HepG2 (cell line): ENCODE data around the gene LSM2. TPM values are rescaled to one million over a fixed set of nuclear protein-coding genes. Genes with fewer than 3 reads are reported as not detected.

ENCODE experiments used
- AKNA ChIP-seq: sonication (generic); formaldehyde crosslinking; IDR thresholded peaks from 2 replicates; pipeline ENCODE4 v1.4.0; 2020; ENCODE audit warnings: missing genetic modification reagents, borderline replicate concordance
- MBNL3 ChIP-seq: fragments of 250-450 bp; sonication (Bioruptor Pico); conservative IDR thresholded peaks from 2 replicates; pipeline ENCODE4 v1.8.0; 2022; ENCODE audit warnings: mild to moderate bottlenecking, inconsistent platforms
- MNT ChIP-seq: fragments of 450-650 bp; IDR thresholded peaks from 2 replicates; pipeline ENCODE4 v1.6.1; 2016
- NAIF1 ChIP-seq: sonication (generic); formaldehyde crosslinking; IDR thresholded peaks from 2 replicates; pipeline ENCODE4 v1.5.0; 2020; ENCODE audit warnings: mild to moderate bottlenecking, missing genetic modification reagents, borderline replicate concordance
- NFYB ChIP-seq: sonication (generic); formaldehyde crosslinking; IDR thresholded peaks from 2 replicates; pipeline ENCODE4 v1.4.0; 2020; ENCODE audit warnings: missing genetic modification reagents
- PTBP1 ChIP-seq: fragments of 200-400 bp; formaldehyde crosslinking; IDR thresholded peaks from 2 replicates; pipeline ENCODE4 v1.6.1; 2018; ENCODE audit warnings: low read length, low read depth; ENCODE audit not compliant: poor library complexity, severe bottlenecking
- SYNCRIP ChIP-seq: fragments of 200-400 bp; formaldehyde crosslinking; IDR thresholded peaks from 2 replicates; pipeline ENCODE4 v1.6.1; 2018; ENCODE audit warnings: mild to moderate bottlenecking, low read depth, low read length; ENCODE audit not compliant: insufficient read depth
- ZFP91 ChIP-seq: sonication (generic); formaldehyde crosslinking; IDR thresholded peaks from 2 replicates; pipeline ENCODE4 v1.9.0; 2022; ENCODE audit warnings: missing genetic modification reagents, mild to moderate bottlenecking, borderline replicate concordance
- ZHX2 ChIP-seq, 2 experiments: sonication (generic) in 1 of 2; formaldehyde crosslinking in 1 of 2; IDR thresholded peaks; 2 replicates each; pipeline versions ENCODE4 v1.6.1 to v1.9.0; 2014 to 2022; ENCODE audit warnings: antibody characterized with exemption in 1 of 2, borderline replicate concordance in 1 of 2, inconsistent platforms in 1 of 2, low read depth in 1 of 2, missing genetic modification reagents in 1 of 2
- ZNF124 ChIP-seq: sonication (generic); formaldehyde crosslinking; IDR thresholded peaks from 2 replicates; pipeline ENCODE4 v1.4.0; 2020; ENCODE audit warnings: missing genetic modification reagents
- ZNF282 ChIP-seq: fragments of 450-650 bp; IDR thresholded peaks from 2 replicates; pipeline ENCODE4 v1.6.1; 2018; ENCODE audit not compliant: partially characterized antibody
- ZNF816 ChIP-seq: sonication (generic); formaldehyde crosslinking; IDR thresholded peaks from 2 replicates; pipeline ENCODE4 v1.8.0; 2022; ENCODE audit warnings: missing genetic modification reagents, mild to moderate bottlenecking, borderline replicate concordance
- ZNF850 ChIP-seq: sonication (generic); formaldehyde crosslinking; conservative IDR thresholded peaks from 2 replicates; pipeline ENCODE4 v1.9.0; 2021; ENCODE audit warnings: mild to moderate bottlenecking, missing genetic modification reagents
- polyA plus RNA-seq, 8 experiments: library from polyadenylated mRNA; depleted of rRNA in 3 of 8; stranded (reverse) in 7 of 8; unstranded in 1 of 8; fragments of >200 nt; fragmentation: Illumina TruSeq in 4 of 8; extraction: Trizol in 4 of 8; gene quantifications; 2 replicates each; pipeline versions ENCODE4 v1.2.1 to v1.2.3, GENCODE V29; 2011 to 2016; ENCODE audit warnings: low read depth in 4 of 8, missing spikeins in 1 of 8, mixed read lengths in 1 of 8; ENCODE audit not compliant: insufficient read depth in 1 of 8
- total RNA-seq, 5 experiments: library from RNA; depleted of rRNA; stranded (reverse); fragments of >200 nt; fragmentation: Illumina TruSeq; extraction: Trizol; gene quantifications; 2 replicates each; pipeline ENCODE4 v1.2.3, GENCODE V29; 2016; ENCODE audit warnings: low read depth in 1 of 5

LSM2 gene
- total and polyA plus RNA-seq, 2 of the 13 experiments (the other 11 are each of a cell fraction or from before 2014, with no cell fraction given) = 69.4 to 90.5 TPM

- TF ChIP-seq AKNA (CRISPR knock-in tag) (no peak), ZNF816 (CRISPR knock-in tag) (no peak), ZNF850 (0 out of 2 replicates have a peak, but pooled peaks have one; percentile 82), SYNCRIP (no peak), MBNL3 (CRISPR knock-in tag) (no peak), MNT (no peak), ZFP91 (CRISPR knock-in tag) (peak; percentile 84), NFYB (CRISPR knock-in tag) (no peak), NAIF1 (no peak), ZHX2 (IDR thresholded peaks at IDR 0.05; ENCODE audit: low read depth) (peak; percentile 65; the same call in 1 of the 2 replicates), ZHX2 (CRISPR knock-in tag; IDR thresholded peaks at IDR 0.05; ENCODE audit: borderline replicate concordance) (no peak), PTBP1 (no peak), ZNF282 (no peak), ZNF124 (CRISPR knock-in tag) (0 out of 2 replicates have a peak, but pooled peaks have one; percentile 50)
Observed at GRCh38 chr6:31776989-31777666, 29.6 kb downstream of the LSM2 start, which contains the start of gene VWA7 (continued).
